ENCODE results near the gene MRPL49.

Gene MRPL49

GRCh38 chr11:65131417-65131776 is 9.3 kb downstream of the MRPL49 start:
- TF ChIP-seq Cebpa-rat (IDR thresholded peaks at IDR 0.05) = no peak
- peak overlapping the region in 6 of 10 experiments; percentile 22 to 98 (median 90); a peak in 8 of 20 replicates for H3K4me3 ChIP-seq
- H3K36me3 ChIP-seq = peaks cover 53 to 63% (median 58%) of the 10 kb centered on the region in 11 experiments
- peak overlapping the region; percentile 86 to 100 (median 97); a peak in 21 of 22 replicates for H3K4me2 ChIP-seq
- H3K4me1 ChIP-seq = peaks cover 35 to 63% (median 55%) of the 10 kb centered on the region in 10 experiments
- peak overlapping the region in 6 of 11 experiments; percentile 96 to 98 (median 97); a peak in 11 of 22 replicates for H3K27ac ChIP-seq
- no peaks in the 10 kb centered on the region for H3K27me3 ChIP-seq
- peaks cover 29 to 74% (median 49%) of the 10 kb centered on the region in 11 experiments; a peak in 20 of 22 replicates for H4K20me1 ChIP-seq
- H3K9me3 ChIP-seq (replicated peaks in 1 of 11) = no peaks in the 10 kb centered on the region
- peak overlapping the region; percentile 88 to 100 (median 96); a peak in 20 of 22 replicates for H3K9ac ChIP-seq

DNA sequence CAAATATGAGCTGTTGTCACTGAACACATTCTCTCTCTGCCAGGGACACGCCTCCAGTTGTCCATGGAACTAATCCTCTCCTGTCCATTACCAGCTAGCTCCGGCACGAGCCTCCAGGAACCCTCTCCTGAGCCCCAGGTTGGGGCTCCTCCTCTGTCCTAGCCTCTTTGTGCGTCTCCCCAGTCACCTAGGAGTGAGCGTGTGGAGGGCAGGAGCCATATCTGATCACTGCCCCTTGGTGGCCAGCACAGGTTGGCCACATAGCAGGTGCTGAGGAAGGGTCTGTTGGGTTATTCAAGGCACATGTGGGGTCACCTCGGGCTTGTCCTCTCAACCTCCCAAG is 9.7 kb downstream of the MRPL49 start:
- H3K4me2 ChIP-seq = peak overlapping the region; percentile 86 to 100 (median 97)
- H3K36me3 ChIP-seq = peaks cover 48 to 59% (median 53%) of the 10 kb centered on the region in 11 experiments
- peak overlapping the region in 9 of 10 experiments; percentile 89 to 99 (median 97); a peak in 17 of 20 replicates for H3K4me3 ChIP-seq
- TF ChIP-seq Cebpa-rat (IDR thresholded peaks at IDR 0.05) = no peak
- peak overlapping the region in 10 of 11 experiments; percentile 53 to 100 (median 97); a peak in 20 of 22 replicates for H3K27ac ChIP-seq
- H3K27me3 ChIP-seq = no peaks in the 10 kb centered on the region
- no peaks in the 10 kb centered on the region for H3K9me3 ChIP-seq (replicated peaks in 1 of 11)
- H3K9ac ChIP-seq = peak overlapping the region; percentile 88 to 100 (median 96)
- peaks cover 35 to 67% (median 58%) of the 10 kb centered on the region in 10 experiments for H3K4me1 ChIP-seq
- peaks cover 29 to 70% (median 45%) of the 10 kb centered on the region in 11 experiments; a peak in 20 of 22 replicates for H4K20me1 ChIP-seq

DNA sequence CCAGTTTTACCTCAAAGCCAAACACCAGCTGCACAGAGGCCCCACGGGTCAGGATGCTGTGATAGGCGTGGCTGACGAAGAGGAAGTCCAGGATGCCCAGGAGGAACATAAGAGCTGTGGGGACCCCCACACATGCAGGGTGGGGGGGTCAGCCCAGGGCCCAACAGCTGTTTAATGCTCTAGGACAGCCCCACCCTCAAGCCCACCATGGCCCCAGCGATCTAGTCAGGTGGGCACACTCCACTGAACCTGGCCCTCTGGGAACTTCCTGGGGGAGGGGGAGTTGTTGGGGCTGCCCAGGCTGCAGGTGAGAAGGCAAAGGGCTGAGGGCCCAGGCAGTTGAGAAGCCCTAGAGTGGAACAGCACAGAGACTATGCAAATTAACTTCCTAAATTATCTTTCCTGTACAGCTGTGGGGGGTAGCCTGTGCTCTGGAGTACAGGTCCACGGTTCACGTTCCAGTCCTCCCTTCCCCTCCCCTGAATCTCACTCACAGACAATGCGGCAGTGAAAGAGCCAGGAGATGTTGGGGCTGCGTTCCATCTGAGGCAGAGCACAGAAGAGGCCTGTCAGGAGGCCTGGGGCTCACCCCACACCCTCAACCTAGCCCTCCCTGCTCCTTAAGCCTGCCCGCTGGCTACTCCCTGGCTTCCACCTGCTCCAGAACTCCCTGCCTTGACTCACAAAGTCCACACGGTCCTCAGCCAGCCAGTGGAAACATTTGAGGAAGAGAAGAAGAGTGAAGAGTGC is 10.3 kb downstream of the MRPL49 start:
- H3K36me3 ChIP-seq = peaks cover 43 to 53% (median 47%) of the 10 kb centered on the region in 11 experiments
- TF ChIP-seq Cebpa-rat (IDR thresholded peaks at IDR 0.05) = no peak
- H3K27ac ChIP-seq = peak overlapping the region; percentile 41 to 100 (median 97); a peak in 21 of 22 replicates
- H3K9me3 ChIP-seq (replicated peaks in 1 of 11) = no peaks in the 10 kb centered on the region
- H3K9ac ChIP-seq = peak overlapping the region; percentile 88 to 100 (median 96)
- peak overlapping the region; percentile 86 to 100 (median 97) for H3K4me2 ChIP-seq
- H3K4me3 ChIP-seq = peak overlapping the region; percentile 78 to 99 (median 95)
- H3K27me3 ChIP-seq = no peaks in the 10 kb centered on the region
- H4K20me1 ChIP-seq = peaks cover 29 to 65% (median 45%) of the 10 kb centered on the region in 11 experiments; a peak in 20 of 22 replicates
- peaks cover 35 to 73% (median 58%) of the 10 kb centered on the region in 10 experiments for H3K4me1 ChIP-seq

DNA sequence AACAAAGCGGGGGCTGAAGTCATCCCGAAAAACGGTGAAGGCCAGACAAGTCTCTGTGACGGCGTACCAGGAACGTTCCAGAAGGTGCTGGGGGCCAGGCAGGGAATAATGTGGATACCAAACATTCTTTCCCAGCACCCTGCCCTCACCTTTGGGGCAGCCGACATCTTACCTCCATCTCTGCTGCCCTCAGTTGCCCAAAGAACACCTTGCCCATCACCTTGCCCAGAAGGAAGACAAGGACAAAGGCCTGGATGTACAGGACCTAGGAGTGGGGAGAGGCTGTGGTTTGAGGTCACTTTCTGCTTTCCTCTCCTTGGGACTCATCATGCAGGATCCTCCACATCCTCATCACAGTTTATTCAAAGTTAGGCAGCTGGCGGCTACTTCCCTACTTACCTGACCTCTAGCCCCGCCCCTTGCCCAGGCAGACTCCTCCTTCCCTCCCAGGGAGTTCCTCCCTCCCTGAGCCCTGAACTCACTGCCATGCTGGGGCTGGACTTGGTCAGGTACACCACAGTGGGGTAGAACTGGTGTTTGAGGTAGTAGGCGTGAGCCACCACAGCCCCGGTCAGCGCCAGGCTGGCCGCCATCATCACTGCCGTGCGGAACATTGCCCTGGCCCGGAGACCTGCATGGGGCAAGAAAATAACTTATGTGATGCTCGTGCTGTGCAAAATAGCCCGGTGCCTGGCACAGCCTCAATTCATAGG is 11.0 kb downstream of the MRPL49 start:
- H3K9ac ChIP-seq = peak overlapping the region; percentile 88 to 100 (median 96); a peak in 21 of 22 replicates
- peaks cover 35 to 77% (median 58%) of the 10 kb centered on the region in 10 experiments for H3K4me1 ChIP-seq
- peak overlapping the region; percentile 78 to 99 (median 95) for H3K4me3 ChIP-seq
- H3K9me3 ChIP-seq (replicated peaks in 1 of 11) = no peaks in the 10 kb centered on the region
- peak overlapping the region; percentile 86 to 100 (median 97) for H3K4me2 ChIP-seq
- no peak for TF ChIP-seq Cebpa-rat (IDR thresholded peaks at IDR 0.05)
- H3K27me3 ChIP-seq = no peaks in the 10 kb centered on the region
- peaks cover 29 to 59% (median 42%) of the 10 kb centered on the region in 11 experiments; a peak in 20 of 22 replicates for H4K20me1 ChIP-seq
- H3K27ac ChIP-seq = peak overlapping the region; percentile 41 to 100 (median 97); a peak in 21 of 22 replicates
- H3K36me3 ChIP-seq = peaks cover 35 to 46% (median 41%) of the 10 kb centered on the region in 11 experiments

GRCh38 chr11:65133724-65134123 is 11.6 kb downstream of the MRPL49 start:
- H3K4me2 ChIP-seq = peak overlapping the region; percentile 86 to 100 (median 97)
- H3K36me3 ChIP-seq = peaks cover 30 to 40% (median 35%) of the 10 kb centered on the region in 11 experiments
- H3K4me1 ChIP-seq = peaks cover 35 to 77% (median 58%) of the 10 kb centered on the region in 10 experiments
- peaks cover 29 to 54% (median 38%) of the 10 kb centered on the region in 11 experiments; a peak in 20 of 22 replicates for H4K20me1 ChIP-seq
- H3K27ac ChIP-seq = peak overlapping the region; percentile 92 to 100 (median 97)
- TF ChIP-seq Cebpa-rat (IDR thresholded peaks at IDR 0.05) = no peak
- H3K9me3 ChIP-seq (replicated peaks in 1 of 11) = no peaks in the 10 kb centered on the region
- H3K4me3 ChIP-seq = peak overlapping the region; percentile 78 to 99 (median 95)
- H3K9ac ChIP-seq = peak overlapping the region; percentile 88 to 100 (median 96)
- no peaks in the 10 kb centered on the region for H3K27me3 ChIP-seq

DNA sequence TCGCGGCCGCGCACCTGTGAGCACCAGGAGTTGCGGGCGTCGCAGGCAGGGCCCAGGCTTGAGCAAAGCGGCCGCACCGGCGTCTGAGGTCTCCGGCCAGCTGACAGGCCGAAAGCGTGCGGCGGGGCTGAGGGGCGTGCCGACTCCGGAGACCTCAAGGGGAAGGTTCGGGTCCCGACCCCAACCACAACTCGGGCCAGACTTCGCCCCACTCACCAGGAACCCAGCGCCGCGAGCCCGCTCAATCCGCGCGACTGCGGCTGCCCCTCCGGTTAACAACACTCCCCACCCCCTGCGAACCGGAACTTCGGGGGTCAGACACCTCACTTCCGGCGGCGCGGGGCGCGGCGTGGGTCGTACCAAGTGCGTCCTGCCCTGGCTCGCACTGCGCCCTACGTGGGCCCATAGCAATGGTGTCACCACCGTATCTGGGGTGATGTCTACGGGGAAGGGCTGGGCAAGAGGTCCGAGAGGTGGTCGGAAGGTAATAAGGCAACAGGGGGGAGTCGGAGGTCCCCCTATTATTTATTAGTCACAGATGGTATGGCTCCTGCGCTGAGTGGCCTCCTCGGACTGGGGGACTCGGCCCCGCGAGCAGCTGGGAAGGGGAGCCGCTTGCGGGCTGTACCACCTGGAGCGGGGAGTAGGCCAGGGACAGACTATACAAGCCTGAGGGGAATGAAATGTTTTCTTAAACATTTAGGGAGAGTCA is 12.3 kb downstream of the MRPL49 start, which contains the start of gene SYVN1:
SYVN1 (minus strand) TSS at position 280 of the 712 bp plus-strand sequence. CDS start 918 bp downstream, outside the sequence.
- Histone ChIP-seq H3K9me3 (replicated peaks in 1 of 11) (no peaks in the 10 kb centered on the region), H4K20me1 (peaks cover 23 to 47% (median 36%) of the 10 kb centered on the region in 11 experiments; a peak in 20 of 22 replicates), H3K27me3 (no peaks in the 10 kb centered on the region), H3K4me2 (peak within 1 kb of the TSS; percentile 86 to 100 (median 97)), H3K4me3 (peak within 1 kb of the TSS; percentile 78 to 99 (median 95)), H3K9ac (peak within 1 kb of the TSS; percentile 88 to 100 (median 96)), H3K4me1 (peaks cover 35 to 72% (median 57%) of the 10 kb centered on the region in 10 experiments), H3K27ac (peak within 1 kb of the TSS; percentile 92 to 100 (median 97)), H3K36me3 (peaks cover 23 to 33% (median 28%) of the 10 kb centered on the region in 11 experiments)
- no peak for TF ChIP-seq Cebpa-rat (IDR thresholded peaks at IDR 0.05)

- H3K4me1 ChIP-seq = peaks cover 35 to 65% (median 50%) of the 10 kb centered on the region in 10 experiments
- no peaks in the 10 kb centered on the region for H3K27me3 ChIP-seq
- H3K9me3 ChIP-seq (replicated peaks in 1 of 11) = no peaks in the 10 kb centered on the region
- TF ChIP-seq Cebpa-rat (IDR thresholded peaks at IDR 0.05) = no peak
- H4K20me1 ChIP-seq = peaks cover 16 to 40% (median 30%) of the 10 kb centered on the region in 11 experiments; a peak in 19 of 22 replicates
- H3K4me3 ChIP-seq = peak overlapping the region; percentile 78 to 99 (median 95)
- H3K36me3 ChIP-seq = peaks cover 17 to 26% (median 21%) of the 10 kb centered on the region in 11 experiments
- H3K4me2 ChIP-seq = peak overlapping the region; percentile 86 to 100 (median 97)
- peak overlapping the region; percentile 92 to 100 (median 97) for H3K27ac ChIP-seq
- peak overlapping the region; percentile 88 to 100 (median 96) for H3K9ac ChIP-seq
These were observed 13.0 kb downstream of the MRPL49 start for GRCh38 chr11:65134952-65135632.
